Measurements from ENCODE around the gene DDC.

The DDC gene

GRCh38 chr7:50436133-50436806 is 128.9 kb downstream of the DDC start:
- Mint-ChIP-seq H3K36me3 (ENCODE audit: insufficient read depth) (peaks cover 2% of the 10 kb centered on the region), H3K27me3 (no peaks in the 10 kb centered on the region), H3K4me3 (no peak overlapping the region), H3K4me1 (no peaks in the 10 kb centered on the region), H3K9me3 (no peaks in the 10 kb centered on the region), H3K27ac (ENCODE audit: low read depth) (no peak overlapping the region)
- ATAC-seq (replicated peaks; ENCODE audit: extremely low read depth, poor library complexity, severe bottlenecking), result no peak
- no peak for DNase-seq (ENCODE audit: low spot score in 2 of 2)

- H3K4me3 Mint-ChIP-seq, result no peak overlapping the region
- H3K36me3 Mint-ChIP-seq (ENCODE audit: insufficient read depth), result no peaks in the 10 kb centered on the region
- ATAC-seq (replicated peaks; ENCODE audit: extremely low read depth, poor library complexity, severe bottlenecking) (no peak), DNase-seq (ENCODE audit: low spot score in 2 of 2) (no peak)
- no peaks in the 10 kb centered on the region for H3K27me3 Mint-ChIP-seq
- no peaks in the 10 kb centered on the region for H3K4me1 Mint-ChIP-seq
- no peak overlapping the region for H3K27ac Mint-ChIP-seq (ENCODE audit: low read depth)
- no peaks in the 10 kb centered on the region for H3K9me3 Mint-ChIP-seq
Observed at GRCh38 chr7:50431722-50432305, 133.4 kb downstream of the DDC start.

- Mint-ChIP-seq H3K4me1 (no peaks in the 10 kb centered on the region), H3K4me3 (no peak overlapping the region), H3K9me3 (no peaks in the 10 kb centered on the region), H3K36me3 (ENCODE audit: insufficient read depth) (no peaks in the 10 kb centered on the region), H3K27ac (ENCODE audit: low read depth) (no peak overlapping the region), H3K27me3 (no peaks in the 10 kb centered on the region)
- ATAC-seq (replicated peaks; ENCODE audit: extremely low read depth, poor library complexity, severe bottlenecking) (no peak), DNase-seq (ENCODE audit: low spot score in 2 of 2) (no peak)
Observed at GRCh38 chr7:50431316-50431715, 133.9 kb downstream of the DDC start.

- no peaks in the 10 kb centered on the region for H3K4me1 Mint-ChIP-seq
- no peak overlapping the region for H3K4me3 Mint-ChIP-seq
- no peaks in the 10 kb centered on the region for H3K27me3 Mint-ChIP-seq
- ATAC-seq (replicated peaks; ENCODE audit: extremely low read depth, poor library complexity, severe bottlenecking) (no peak), DNase-seq (ENCODE audit: low spot score in 2 of 2) (no peak)
- no peaks in the 10 kb centered on the region for H3K36me3 Mint-ChIP-seq (ENCODE audit: insufficient read depth)
- H3K9me3 Mint-ChIP-seq, result no peaks in the 10 kb centered on the region
- no peak overlapping the region for H3K27ac Mint-ChIP-seq (ENCODE audit: low read depth)
Observed at GRCh38 chr7:50428911-50429310, 136.3 kb downstream of the DDC start.

- no peaks in the 10 kb centered on the region for H3K4me1 Mint-ChIP-seq
- H3K36me3 Mint-ChIP-seq (ENCODE audit: insufficient read depth), result no peaks in the 10 kb centered on the region
- no peak for ATAC-seq (replicated peaks; ENCODE audit: extremely low read depth, poor library complexity, severe bottlenecking)
- no peaks in the 10 kb centered on the region for H3K27me3 Mint-ChIP-seq
- H3K4me3 Mint-ChIP-seq, result no peak overlapping the region
- DNase-seq (ENCODE audit: low spot score in 2 of 2), result no peak
- H3K27ac Mint-ChIP-seq (ENCODE audit: low read depth), result no peak overlapping the region
- no peaks in the 10 kb centered on the region for H3K9me3 Mint-ChIP-seq
Observed at GRCh38 chr7:50427518-50427917, 137.7 kb downstream of the DDC start.

GRCh38 chr7:50426280-50427045 is 138.7 kb downstream of the DDC start:
- H3K4me3 Mint-ChIP-seq, result no peak overlapping the region
- H3K9me3 Mint-ChIP-seq, result no peaks in the 10 kb centered on the region
- H3K27me3 Mint-ChIP-seq, result no peaks in the 10 kb centered on the region
- DNase-seq (ENCODE audit: low spot score in 2 of 2), result no peak
- ATAC-seq (replicated peaks; ENCODE audit: extremely low read depth, poor library complexity, severe bottlenecking), result no peak
- H3K36me3 Mint-ChIP-seq (ENCODE audit: insufficient read depth), result no peaks in the 10 kb centered on the region
- H3K4me1 Mint-ChIP-seq, result no peaks in the 10 kb centered on the region
- H3K27ac Mint-ChIP-seq (ENCODE audit: low read depth), result no peak overlapping the region

GRCh38 chr7:50425318-50425717 is 139.9 kb downstream of the DDC start:
- Mint-ChIP-seq H3K9me3 (no peaks in the 10 kb centered on the region), H3K27ac (ENCODE audit: low read depth) (no peak overlapping the region), H3K4me1 (no peaks in the 10 kb centered on the region), H3K4me3 (no peak overlapping the region), H3K36me3 (ENCODE audit: insufficient read depth) (no peaks in the 10 kb centered on the region), H3K27me3 (no peaks in the 10 kb centered on the region)
- no peak for DNase-seq (ENCODE audit: low spot score in 2 of 2)
- no peak for ATAC-seq (replicated peaks; ENCODE audit: extremely low read depth, poor library complexity, severe bottlenecking)

GRCh38 chr7:50423860-50424259 is 141.3 kb downstream of the DDC start:
- Mint-ChIP-seq H3K36me3 (ENCODE audit: insufficient read depth) (no peaks in the 10 kb centered on the region), H3K27me3 (no peaks in the 10 kb centered on the region), H3K4me3 (no peak overlapping the region), H3K4me1 (no peaks in the 10 kb centered on the region), H3K9me3 (no peaks in the 10 kb centered on the region), H3K27ac (ENCODE audit: low read depth) (no peak overlapping the region)
- no peak for DNase-seq (ENCODE audit: low spot score in 2 of 2)
- ATAC-seq (replicated peaks; ENCODE audit: extremely low read depth, poor library complexity, severe bottlenecking), result no peak

- ATAC-seq (replicated peaks; ENCODE audit: extremely low read depth, poor library complexity, severe bottlenecking) (no peak), DNase-seq (ENCODE audit: low spot score in 2 of 2) (no peak)
- Mint-ChIP-seq H3K4me1 (no peaks in the 10 kb centered on the region), H3K27me3 (no peaks in the 10 kb centered on the region), H3K36me3 (ENCODE audit: insufficient read depth) (peaks cover 1% of the 10 kb centered on the region), H3K27ac (ENCODE audit: low read depth) (no peak overlapping the region), H3K4me3 (no peak overlapping the region), H3K9me3 (no peaks in the 10 kb centered on the region)
Observed at GRCh38 chr7:50422858-50423257, 142.3 kb downstream of the DDC start.

- Mint-ChIP-seq H3K9me3 (no peaks in the 10 kb centered on the region), H3K27ac (ENCODE audit: low read depth) (no peak overlapping the region), H3K36me3 (ENCODE audit: insufficient read depth) (peaks cover 7% of the 10 kb centered on the region), H3K27me3 (no peaks in the 10 kb centered on the region), H3K4me3 (no peak overlapping the region), H3K4me1 (peaks cover 6% of the 10 kb centered on the region)
- ATAC-seq (replicated peaks; ENCODE audit: extremely low read depth, poor library complexity, severe bottlenecking) (no peak), DNase-seq (ENCODE audit: low spot score in 2 of 2) (no peak)
Observed at GRCh38 chr7:50421043-50421442, 144.2 kb downstream of the DDC start.

- ATAC-seq (replicated peaks; ENCODE audit: extremely low read depth, poor library complexity, severe bottlenecking) (no peak), DNase-seq (ENCODE audit: low spot score in 2 of 2) (no peak)
- Mint-ChIP-seq H3K27ac (ENCODE audit: low read depth) (no peak overlapping the region), H3K4me1 (peaks cover 6% of the 10 kb centered on the region), H3K9me3 (no peaks in the 10 kb centered on the region), H3K27me3 (no peaks in the 10 kb centered on the region), H3K36me3 (ENCODE audit: insufficient read depth) (peaks cover 11% of the 10 kb centered on the region), H3K4me3 (no peak overlapping the region)
Observed at GRCh38 chr7:50418526-50419290, 146.5 kb downstream of the DDC start.

- no peak overlapping the region for H3K4me3 Mint-ChIP-seq
- no peaks in the 10 kb centered on the region for H3K9me3 Mint-ChIP-seq
- no peak overlapping the region for H3K27ac Mint-ChIP-seq (ENCODE audit: low read depth)
- H3K27me3 Mint-ChIP-seq, result no peaks in the 10 kb centered on the region
- H3K36me3 Mint-ChIP-seq (ENCODE audit: insufficient read depth), result peaks cover 14% of the 10 kb centered on the region
- ATAC-seq (replicated peaks; ENCODE audit: extremely low read depth, poor library complexity, severe bottlenecking) (peak; percentile 82), DNase-seq (ENCODE audit: low spot score in 2 of 2) (peak; percentile 36 to 45)
- peaks cover 6% of the 10 kb centered on the region for H3K4me1 Mint-ChIP-seq
Observed at GRCh38 chr7:50418086-50418515, 147.1 kb downstream of the DDC start.
